GM19025 (cell line): Measurements from ENCODE around the gene EPYC.

Source experiments
- ATAC-seq: cut with Tn5 transposase; IDR thresholded peaks from one replicate; pipeline ENCODE4 v1.9.1; 2021; ENCODE audit warnings: mild to moderate bottlenecking, low read depth, moderate library complexity; ENCODE audit not compliant: unreplicated experiment

EPYC gene

GRCh38 chr12:91004872-91005271 is at the start of gene EPYC:
Gene EPYC (minus strand): TSS chr12:91004972. CDS start chr12:91002565, 2,407 bp downstream.
- no peak for ATAC-seq

GRCh38 chr12:91053951-91054715 is 49.4 kb upstream of the EPYC start:
- no peak for ATAC-seq

GRCh38 chr12:91052026-91052425 is 47.3 kb upstream of the EPYC start:
- no peak for ATAC-seq

GRCh38 chr12:91044586-91044985 is 39.8 kb upstream of the EPYC start:
- ATAC-seq: no peak

GRCh38 chr12:91043408-91043807 is 38.6 kb upstream of the EPYC start:
- no peak for ATAC-seq

GRCh38 chr12:91040096-91040755 is 35.5 kb upstream of the EPYC start:
- no peak for ATAC-seq

- ATAC-seq: no peak
These were observed 32.5 kb upstream of the EPYC start for GRCh38 chr12:91037276-91037675.

- ATAC-seq: no peak
These were observed 28.5 kb upstream of the EPYC start for GRCh38 chr12:91033251-91033650.

- no peak for ATAC-seq
These were observed 18.7 kb upstream of the EPYC start for GRCh38 chr12:91023326-91024004.

- no peak for ATAC-seq
These were observed 16.3 kb upstream of the EPYC start for GRCh38 chr12:91021076-91021475.

- ATAC-seq: no peak
These were observed 14.7 kb upstream of the EPYC start for GRCh38 chr12:91019455-91019854.

- ATAC-seq: no peak
These were observed 12.9 kb upstream of the EPYC start for GRCh38 chr12:91017511-91018263.

GRCh38 chr12:91017043-91017442 is 12.3 kb upstream of the EPYC start:
- no peak for ATAC-seq

GRCh38 chr12:91009319-91009950 is 4.7 kb upstream of the EPYC start:
- peak; percentile 85 for ATAC-seq

GRCh38 chr12:91007531-91008290 is 2.9 kb upstream of the EPYC start:
- peak; percentile 49 for ATAC-seq

GRCh38 chr12:91003737-91004136 is 1.0 kb downstream of the EPYC start:
- no peak for ATAC-seq

GRCh38 chr12:91001306-91001705 is 3.5 kb downstream of the EPYC start:
- ATAC-seq: no peak

- ATAC-seq: no peak
These were observed 4.8 kb downstream of the EPYC start for GRCh38 chr12:90999966-91000365.

- ATAC-seq: no peak
These were observed 5.2 kb downstream of the EPYC start for GRCh38 chr12:90999527-90999926.

- ATAC-seq: no peak
These were observed 9.8 kb downstream of the EPYC start for GRCh38 chr12:90995010-90995409.
